Measurements from ENCODE around the gene ARHGAP40.

ARHGAP40 gene

DNA sequence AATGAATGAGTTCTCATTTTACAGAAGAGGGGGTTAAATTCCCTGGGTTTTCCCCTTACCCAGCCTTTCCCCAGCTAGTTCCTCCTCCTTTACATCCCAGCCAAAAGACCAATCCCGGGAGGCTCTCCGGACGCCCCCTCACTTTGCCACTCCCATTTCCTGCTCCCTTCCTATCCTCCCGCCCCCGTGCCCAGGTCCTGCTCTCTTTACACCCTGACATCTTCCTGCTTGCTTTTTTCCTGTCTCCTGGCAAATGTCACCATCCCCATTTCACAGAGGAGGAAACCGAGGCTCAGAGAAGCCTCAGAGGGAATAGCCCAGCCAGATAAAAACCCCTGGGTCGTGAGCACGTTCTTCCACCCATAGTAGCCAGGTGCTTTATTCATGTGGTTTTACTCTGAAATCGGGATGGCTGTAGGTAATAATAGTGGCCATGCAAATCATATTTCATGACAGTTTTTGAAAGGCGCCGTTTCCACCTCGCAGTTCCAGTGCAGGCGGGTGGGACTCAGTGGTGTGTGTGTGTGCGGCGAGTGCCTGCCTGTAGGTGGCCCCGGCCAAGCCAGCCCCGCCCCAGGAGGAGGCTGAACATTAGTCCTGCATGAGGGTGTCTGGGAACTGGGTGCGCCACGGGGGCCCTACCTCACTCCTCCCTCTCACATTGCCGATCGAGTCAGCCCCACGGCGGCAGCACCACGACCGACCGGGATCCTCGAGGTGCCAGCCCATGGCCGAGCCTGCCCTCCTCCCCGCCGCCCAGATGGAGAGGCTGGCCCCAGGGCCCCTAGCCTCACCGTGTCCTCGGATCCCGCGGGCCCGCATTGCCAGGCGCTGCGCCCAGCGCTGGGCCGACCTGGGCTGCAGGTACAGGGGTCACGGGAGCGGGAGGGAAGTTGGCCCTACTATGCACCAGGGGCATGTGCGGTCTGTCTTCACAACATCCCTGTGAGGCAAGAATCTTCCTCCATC, at the start of gene ARHGAP40:
TSS of gene ARHGAP40 (plus strand) at position 594 of the 969 bp plus-strand sequence.
- DNase-seq (ENCODE audit: low read depth) = no peak

DNA sequence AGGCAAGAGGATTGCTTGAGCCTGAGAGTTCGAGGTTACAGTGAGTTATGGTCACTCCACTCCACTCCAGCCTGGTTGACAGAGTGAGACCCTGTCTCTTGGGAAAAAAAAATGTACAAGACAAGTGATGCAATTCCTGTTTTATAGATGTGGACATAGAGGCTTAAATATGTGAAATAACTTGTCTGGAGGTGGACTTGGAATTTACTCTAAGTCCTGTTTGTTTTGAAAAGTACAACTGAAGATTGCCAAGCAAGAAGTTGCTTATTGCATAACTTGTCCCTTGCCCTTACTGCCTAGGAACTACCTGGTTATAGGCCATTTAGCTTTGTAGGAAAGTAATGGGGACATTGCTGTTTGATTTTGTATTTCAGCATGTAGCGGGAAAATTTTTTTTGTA, 46.6 kb upstream of the ARHGAP40 start:
- no peak for DNase-seq (ENCODE audit: low read depth)

DNA sequence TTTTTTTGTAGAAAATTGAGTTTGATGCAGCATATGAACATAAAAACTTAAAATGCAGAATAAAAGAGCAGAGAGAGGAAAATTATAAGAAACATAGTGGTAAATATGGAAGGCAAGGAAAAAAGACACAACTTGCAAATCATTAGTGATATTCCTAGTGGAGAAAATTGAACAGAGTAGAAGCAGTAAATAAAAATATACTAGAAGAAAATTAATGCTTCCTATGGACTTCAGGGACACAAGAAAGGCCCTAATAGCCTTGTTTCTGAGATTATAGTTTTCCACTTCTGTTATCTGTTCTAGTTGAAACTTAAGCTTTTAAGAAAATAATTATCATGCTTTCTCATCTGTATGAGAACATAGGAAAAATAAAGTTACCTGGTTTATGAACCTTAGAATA, 46.2 kb upstream of the ARHGAP40 start:
- DNase-seq (ENCODE audit: low read depth) = no peak

DNA sequence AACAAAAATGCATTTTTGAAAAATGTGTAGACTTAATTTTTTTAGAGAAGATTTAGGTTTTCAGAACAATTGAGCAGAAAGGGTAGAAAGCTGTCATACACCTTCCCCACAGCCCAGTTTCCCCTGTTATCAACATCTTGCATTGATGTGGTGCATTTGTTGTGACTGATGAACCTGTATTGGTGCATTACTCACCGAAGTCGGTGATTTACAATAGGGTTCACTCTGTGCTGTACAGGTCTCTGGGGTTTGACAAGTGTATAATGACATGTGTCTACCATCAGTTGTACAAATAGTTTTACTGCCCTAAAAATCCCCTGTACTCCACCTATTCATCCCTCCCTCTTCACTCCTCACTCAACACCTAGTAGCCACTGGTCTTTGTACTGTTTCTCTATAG, 44.4 kb upstream of the ARHGAP40 start:
- no peak for DNase-seq (ENCODE audit: low read depth)

DNA sequence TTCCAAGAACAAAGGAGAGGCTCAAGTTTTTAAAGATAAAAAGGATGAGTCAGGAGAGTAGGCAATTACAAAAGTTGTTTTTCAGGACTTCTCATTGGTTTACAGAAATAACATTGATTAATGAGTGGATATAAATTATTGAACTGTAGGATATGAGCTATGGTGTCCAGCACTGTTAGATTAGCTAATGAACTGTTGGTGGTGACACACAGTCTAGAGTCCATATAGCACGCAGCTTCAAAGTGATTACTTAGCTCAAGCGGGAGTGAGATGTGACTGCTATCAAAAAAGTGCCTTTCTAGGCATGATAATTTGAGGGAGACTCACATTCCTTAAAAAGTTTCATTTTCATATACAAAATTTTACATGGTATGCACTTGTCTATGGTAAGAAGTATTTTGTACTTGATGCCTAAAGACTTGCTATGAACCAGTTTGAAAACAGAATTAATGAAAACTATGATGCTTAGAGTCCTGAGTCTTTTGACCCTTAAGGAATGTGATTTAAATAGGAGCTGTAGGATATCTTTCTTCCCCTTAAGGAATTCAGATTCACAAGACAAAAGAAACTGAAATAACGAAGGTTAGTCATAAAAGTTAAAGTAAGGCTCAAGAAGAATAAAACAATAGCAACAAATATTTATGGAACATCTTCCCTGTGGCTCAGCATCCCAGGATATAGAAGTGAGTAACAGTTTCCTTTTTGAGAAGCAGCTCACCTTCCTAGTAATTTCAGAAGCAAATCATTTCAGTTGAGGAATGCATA, 42.8 kb upstream of the ARHGAP40 start:
- DNase-seq (ENCODE audit: low read depth) = no peak

DNA sequence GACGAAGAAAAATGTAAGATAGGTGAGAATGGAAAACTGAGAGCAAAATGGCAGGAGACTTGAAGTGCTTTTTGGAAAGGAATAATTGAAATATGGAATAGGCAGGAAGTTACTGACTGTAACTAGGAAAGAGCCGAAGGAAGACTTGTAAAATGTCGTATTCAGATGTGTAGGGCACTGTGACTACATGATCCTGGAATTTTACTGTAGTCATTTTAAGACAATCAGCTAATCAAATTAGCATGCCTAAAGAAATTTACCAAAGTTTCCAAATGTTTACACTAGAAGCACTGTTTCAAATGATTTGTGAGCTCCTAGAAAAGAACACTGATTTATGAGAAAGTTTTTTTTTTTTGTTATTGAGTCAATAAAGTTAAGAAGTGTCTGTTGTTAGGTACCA, 41.8 kb upstream of the ARHGAP40 start:
- DNase-seq (ENCODE audit: low read depth) = no peak

DNA sequence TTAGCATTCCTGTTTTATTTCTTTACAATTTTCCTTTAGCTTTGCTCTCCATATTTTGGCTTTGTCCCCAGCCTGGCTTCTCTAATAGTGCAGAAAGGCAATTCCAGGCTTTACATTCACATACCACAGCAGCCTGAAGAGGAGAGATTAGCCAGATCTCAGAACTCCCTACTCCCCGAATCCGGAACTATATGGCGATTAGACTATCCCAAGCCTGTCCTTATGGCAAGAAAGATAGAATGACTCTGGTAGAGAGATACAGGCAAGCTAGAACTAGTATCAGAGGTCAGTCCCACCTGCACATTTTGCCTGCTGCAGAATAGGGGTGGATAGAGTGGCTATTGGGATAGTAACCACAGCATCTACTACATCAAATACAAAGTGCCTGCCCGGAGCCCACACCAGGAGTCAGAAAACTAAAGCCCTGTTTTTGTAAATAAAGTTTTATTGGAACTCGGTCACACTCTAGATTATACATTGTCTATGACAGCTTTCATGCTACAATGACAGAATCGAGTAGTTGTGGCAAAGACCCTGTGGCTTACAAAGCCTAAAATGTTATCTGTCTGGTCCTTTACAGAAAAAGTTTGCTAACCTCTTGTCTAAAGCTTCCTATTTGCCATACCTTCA, 37.7 kb upstream of the ARHGAP40 start:
- DNase-seq (ENCODE audit: low read depth) = no peak

DNA sequence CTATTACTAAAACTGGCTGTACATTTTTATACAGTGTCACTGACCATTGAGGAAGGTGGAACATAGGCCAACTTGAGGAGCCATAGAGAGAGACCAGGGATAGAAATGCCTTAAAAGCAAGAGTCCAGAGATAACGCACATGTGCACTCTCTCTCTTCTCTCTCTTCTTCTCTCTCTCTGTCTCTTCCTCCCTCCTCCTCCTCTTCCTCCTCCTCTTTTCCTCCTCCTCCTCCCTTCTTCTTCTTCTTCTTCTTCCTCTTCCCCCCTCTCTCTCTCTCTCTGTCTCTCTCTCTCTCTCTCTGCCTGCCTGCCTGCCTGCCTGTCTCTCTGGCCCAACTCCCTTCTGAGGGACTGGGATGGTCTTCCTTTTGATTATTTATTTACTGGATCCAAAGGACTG, 36.9 kb upstream of the ARHGAP40 start:
- DNase-seq (ENCODE audit: low read depth) = no peak

DNA sequence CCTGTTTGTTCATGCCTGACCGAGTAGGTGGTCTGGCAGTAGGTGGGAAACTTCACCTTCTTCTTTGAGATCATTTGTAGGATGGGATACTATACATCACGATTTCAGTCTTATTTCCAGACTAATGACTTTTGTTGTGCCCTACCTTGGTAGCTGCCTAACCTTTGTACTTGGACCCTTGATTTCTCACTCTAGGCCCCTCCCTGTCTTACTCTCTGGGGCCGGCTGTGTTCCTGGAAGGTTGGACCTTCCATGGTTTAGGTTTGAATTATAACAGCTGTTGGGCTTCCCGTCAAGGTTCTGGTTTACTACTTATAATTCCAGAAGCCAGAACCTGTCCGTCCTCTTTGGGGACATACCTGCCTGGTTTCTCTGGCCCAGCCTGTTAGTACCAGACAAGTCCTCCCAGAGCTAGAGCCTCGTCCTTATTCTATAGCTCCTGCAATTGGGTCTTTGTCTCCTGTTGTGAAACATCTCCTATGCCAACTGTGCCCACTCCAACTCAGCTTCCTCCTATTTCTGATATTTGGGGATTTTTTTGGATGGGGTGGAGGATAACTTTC, 35.5 kb upstream of the ARHGAP40 start:
- DNase-seq (ENCODE audit: low read depth) = no peak

DNA sequence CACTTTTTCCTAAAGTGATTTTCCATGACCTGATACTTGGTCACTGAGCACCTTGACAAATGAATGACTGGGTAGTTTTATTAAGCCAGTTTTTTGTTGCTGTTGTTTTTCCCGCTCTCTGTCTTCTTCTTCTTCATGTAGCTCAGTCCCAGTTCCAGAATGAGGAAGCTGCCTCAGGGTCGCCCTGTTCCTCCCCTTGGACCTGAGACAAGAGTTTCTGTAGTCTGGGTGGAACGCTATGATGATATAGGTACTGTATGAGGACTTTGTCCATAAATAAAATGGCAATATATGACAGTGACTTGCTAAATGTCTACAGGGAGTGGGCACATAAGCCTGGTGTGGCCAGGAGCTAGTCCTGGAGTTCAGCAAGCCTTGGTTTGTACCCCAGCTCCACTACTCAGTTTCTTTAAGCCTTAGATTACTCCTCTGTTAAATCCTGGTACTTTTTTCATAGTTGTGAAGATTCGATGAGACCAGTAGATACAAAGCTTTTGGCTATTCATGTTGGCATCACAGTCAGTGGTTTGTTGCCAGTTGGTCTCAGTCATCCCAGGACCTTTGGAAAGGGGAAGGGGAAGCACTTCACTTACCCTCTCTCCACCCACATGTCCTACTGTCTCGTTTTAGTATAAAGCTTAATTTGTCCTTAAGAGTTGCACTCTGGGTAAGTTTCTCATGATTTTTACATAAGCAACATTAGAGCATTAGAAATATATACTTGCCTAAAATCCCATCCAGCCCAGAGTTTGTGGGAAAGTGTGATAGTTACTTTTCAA, 31.7 kb upstream of the ARHGAP40 start:
- no peak for DNase-seq (ENCODE audit: low read depth)

DNA sequence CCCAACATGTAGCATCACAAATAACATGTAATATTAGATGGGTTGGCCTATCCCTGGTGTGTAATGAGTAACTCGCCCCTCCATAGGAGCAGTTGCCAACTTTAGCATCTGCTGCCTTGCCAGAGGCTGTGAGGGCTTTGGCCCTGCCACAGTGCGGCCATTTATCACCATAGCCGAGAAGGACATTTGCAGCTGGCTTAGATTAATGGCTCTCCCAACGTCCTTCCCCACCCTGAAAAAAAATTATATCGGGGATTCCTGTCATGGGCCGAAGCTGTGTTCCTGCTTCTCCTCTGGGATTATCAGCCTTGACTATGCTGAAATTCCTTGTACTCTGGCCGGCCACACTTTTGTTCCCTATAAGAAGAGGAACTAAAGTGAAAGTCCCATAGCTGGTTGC, 28.2 kb upstream of the ARHGAP40 start:
- no peak for DNase-seq (ENCODE audit: low read depth)

DNA sequence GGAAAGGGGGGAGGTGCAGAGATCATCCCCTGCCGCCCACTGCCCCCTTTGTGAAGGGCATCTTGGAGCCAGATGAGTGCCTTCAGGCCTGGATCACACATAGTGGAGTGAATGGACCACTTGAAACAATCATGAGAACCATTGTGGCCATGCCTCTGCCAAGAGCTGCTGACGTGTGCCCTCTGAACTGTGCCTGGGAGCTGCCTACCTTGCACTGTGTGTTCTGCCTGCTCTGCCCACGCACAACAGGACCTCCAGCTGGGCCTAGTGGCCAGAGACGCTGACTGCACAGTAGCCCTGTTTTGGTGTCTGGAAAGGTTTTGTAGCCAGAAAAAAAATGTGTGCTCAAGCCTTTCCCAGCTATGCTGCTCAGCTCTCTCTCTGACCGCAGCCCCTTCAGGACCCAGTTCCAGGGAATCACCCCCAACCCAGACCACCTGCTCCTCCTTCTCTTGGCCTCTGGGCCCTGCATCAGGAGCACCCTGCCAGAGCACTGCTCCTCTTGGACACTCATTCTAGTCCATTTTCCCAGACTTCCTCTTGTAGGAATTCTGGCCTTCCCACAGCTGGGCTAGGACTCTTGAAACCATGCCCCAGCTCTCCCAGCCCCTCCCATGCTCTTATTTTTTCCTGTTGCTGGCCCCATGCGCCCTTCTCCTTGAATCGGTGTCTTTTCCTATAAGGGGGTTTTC, 22.2 kb upstream of the ARHGAP40 start:
- no peak for DNase-seq (ENCODE audit: low read depth)

DNA sequence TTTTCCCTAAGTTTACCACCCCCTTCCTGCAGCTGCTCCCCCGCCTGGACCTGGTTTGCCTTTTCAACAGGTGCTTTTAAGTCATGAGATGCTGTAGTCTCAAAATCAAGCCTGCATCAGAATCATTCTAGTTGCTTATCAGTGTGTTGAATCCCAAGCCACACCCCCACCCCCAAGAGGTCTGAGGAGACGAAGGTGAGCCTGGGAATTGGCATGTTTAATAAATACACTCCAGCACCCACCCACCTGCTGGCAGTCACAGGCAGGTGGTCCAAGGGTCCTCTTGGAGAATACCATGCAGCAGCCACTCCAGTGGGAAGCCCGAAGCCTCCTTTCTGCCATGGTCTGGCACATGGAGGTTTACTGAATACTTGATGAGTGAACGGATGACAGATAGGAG, 21.7 kb upstream of the ARHGAP40 start:
- no peak for DNase-seq (ENCODE audit: low read depth)

DNA sequence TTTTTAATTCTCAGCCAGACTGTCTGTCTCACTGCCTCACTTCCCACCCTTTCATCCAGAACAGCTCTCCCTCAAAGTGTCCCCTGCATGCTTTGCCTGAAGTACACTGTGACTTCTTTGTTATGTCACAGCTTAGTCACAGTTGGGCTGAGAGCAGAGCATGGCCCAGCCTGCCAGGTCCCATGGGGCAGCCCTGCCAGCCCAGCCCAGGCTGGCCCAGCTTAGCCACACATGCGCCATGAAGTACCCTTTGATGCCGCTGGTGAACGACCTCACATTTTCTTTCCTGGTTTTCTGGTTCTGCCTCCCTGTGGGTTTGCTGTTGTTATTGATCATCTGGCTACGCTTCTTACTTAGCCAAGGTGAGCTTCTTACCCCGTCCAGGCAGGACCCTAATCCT, 20.6 kb upstream of the ARHGAP40 start, which contains the start of gene ADIG:
TSS of gene ADIG (plus strand) at position 185 of the 400 bp plus-strand sequence. CDS start at position 239, 54 bp downstream.
- no peak for DNase-seq (ENCODE audit: low read depth)

DNA sequence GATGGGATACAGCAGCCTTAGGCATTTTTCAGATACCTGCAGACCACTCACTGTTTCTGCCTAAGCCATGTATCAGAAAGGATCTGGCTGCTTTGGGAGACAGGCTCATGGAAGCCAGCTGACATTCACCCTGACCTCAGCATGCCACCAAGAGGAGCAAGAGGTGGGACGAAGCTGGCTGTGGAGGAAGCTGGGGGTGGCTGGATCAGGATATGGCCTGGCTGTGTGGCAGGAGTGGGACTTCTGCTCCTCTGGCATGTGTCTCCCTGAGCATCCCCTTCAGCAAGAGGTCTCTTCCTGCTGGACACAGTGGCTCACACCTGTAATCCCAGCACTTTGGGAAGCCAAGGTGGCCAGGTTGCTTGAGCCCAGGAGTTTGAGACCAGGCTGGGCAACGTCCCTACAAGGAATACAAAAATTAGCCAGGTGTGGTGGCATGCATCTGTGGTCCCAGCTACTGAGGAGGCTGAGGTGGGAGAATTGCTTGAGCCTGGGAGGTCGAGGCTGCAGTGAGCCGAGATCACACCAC, 19.7 kb upstream of the ARHGAP40 start:
- DNase-seq (ENCODE audit: low read depth) = no peak

DNA sequence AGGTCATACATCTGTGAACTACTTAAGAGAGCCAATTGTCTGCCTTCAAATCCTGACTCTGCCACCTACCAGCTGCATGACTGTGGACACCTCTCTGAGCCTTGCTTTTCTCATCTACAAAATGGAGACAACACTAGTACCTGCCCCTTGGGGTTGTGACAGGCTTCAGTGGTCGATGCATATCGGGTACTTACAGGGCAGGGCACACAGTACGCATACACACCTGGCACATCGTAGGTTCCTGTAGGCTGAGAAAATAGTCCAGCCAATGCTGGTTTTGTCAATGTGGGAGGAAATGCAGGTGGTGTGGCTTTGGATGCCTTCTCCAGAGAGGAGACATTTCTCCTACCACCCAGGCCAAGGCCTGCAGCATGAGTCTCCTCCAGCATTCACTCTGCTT, 18.3 kb upstream of the ARHGAP40 start:
- DNase-seq (ENCODE audit: low read depth) = no peak

DNA sequence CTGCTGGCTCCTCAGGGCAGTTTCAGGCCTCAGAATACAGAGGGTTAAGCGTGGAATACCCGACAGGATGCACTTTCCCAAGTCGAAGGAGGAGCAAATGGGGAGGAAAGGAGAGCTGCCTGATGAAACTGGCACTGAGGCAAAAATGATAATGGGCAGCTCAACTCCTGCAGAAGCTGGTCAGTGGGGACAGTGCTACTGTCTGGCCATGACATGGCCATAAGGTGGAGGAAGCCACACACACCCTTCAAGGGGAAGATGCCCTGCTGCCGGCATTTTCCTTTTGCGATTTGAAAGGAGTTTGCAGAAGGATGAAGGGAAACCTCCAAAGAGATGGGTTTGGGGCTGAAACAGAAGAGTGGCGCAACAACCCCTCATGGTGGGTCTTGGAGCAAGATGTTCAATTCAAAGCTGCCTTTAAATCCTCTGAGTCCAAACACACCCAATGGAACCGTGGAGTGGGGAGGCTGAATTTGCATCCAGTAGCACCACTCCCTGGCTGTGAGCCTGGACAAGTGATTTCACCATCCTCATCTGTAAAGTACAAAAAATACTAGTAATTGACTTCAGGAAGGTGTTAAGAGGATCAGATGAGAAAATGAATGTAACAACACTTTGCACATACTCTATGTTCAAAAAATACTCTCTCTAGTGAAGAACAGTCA, 17.4 kb upstream of the ARHGAP40 start:
- DNase-seq (ENCODE audit: low read depth) = no peak

DNA sequence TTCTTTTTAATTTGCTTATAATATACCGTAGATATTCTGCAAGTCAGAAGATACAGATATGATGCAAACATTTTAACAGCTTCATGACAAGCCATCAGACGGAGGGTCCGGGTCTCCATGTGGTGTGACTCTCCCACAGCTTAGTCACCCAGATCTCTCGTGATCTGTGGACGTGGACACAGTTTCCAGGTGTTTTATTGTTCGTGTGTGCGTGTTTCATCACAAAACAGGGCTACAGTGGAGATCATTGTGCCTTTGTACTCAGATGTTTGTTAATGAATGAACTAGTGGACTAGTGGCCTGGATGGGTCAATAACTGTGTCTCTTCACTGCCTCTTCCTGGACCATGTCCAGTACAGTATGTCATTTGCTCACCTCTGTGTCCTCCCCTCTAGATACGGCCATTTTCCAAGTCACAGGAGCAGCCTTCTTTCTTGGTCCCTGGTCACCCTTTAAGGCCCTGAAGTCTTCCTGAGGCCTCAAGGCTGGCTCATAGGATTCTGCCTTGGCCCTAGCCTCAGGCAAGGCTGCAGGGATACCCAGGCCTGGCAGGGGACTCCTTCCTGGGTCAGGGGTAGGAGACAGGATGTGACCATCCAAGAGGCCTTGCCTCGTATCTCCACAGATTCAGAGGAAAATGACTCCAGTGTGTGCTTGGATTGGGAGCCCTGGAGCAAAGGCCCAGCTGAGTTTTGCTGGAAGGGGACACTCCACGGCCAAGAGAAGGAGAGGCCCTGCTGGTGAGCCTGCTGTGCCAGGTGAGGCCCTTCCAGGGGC, 16.0 kb upstream of the ARHGAP40 start:
- DNase-seq (ENCODE audit: low read depth) = no peak

DNA sequence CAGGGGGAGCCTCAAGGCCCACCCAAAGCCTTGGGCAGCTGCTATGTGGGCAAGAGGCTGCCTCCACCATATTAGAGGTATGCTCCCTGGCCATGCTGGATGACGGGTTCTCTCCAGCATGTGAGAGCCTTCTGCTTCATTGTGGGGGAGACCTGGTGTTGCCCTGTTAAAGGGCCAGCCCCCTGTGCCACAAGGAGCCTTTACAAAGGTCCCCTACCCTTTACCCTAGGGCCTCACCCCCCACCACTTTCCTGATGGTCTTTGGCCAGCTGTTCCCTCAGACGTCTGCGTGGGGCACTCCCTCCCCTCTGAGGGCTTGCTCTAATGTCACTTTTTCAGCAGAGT, 15.5 kb upstream of the ARHGAP40 start:
- no peak for DNase-seq (ENCODE audit: low read depth)

All from non-pigmented ciliary epithelial cell (primary cell).